GM21737 (cell line): Measurements from ENCODE around the gene SHISA8.
"Not testable (repeated sequence)": the region's sequence is repeated elsewhere in the genome, so short reads cannot be mapped to it uniquely, and the experiment has no call there.

ENCODE experiments used
- ATAC-seq: cut with Tn5 transposase; IDR thresholded peaks from one replicate; pipeline ENCODE4 v1.9.1; 2021; ENCODE audit warnings: mild to moderate bottlenecking, moderate library complexity; ENCODE audit not compliant: unreplicated experiment

SHISA8 gene

GRCh38 chr22:41915035-41915785, at the start of gene SHISA8:
Gene SHISA8, minus strand, starts transcription at chr22:41915074. Its CDS starts 407 bp downstream, at chr22:41914667.
- no peak for ATAC-seq

- no peak for ATAC-seq
These were observed 49.2 kb upstream of the SHISA8 start for GRCh38 chr22:41964112-41964491.

GRCh38 chr22:41963453-41964111, 48.7 kb upstream of the SHISA8 start:
- ATAC-seq = no peak

- ATAC-seq = no peak
These were observed 43.2 kb upstream of the SHISA8 start for GRCh38 chr22:41957941-41958556.

- ATAC-seq = no peak
These were observed 37.8 kb upstream of the SHISA8 start for GRCh38 chr22:41952713-41953112.

- no peak for ATAC-seq
These were observed 37.1 kb upstream of the SHISA8 start, which contains the start of gene SMIM45 for GRCh38 chr22:41951898-41952474. Gene SMIM45, plus strand, starts transcription at chr22:41952150.

GRCh38 chr22:41949297-41949965, 34.6 kb upstream of the SHISA8 start:
- ATAC-seq = no peak

GRCh38 chr22:41948928-41949296, 34.0 kb upstream of the SHISA8 start:
- ATAC-seq = not testable (repeated sequence)

GRCh38 chr22:41948142-41948541, 33.3 kb upstream of the SHISA8 start:
- no peak for ATAC-seq

- no peak for ATAC-seq
These were observed 32.7 kb upstream of the SHISA8 start for GRCh38 chr22:41947424-41948080.

- peak; percentile 70 for ATAC-seq
These were observed 32.0 kb upstream of the SHISA8 start, which contains the start of gene CENPM for GRCh38 chr22:41946629-41947423. Gene CENPM, minus strand, starts transcription at chr22:41947152. Its CDS starts 76 bp downstream, at chr22:41947076.

- no peak for ATAC-seq
These were observed 28.9 kb upstream of the SHISA8 start for GRCh38 chr22:41943661-41944209.

GRCh38 chr22:41940832-41941765, 26.2 kb upstream of the SHISA8 start:
- peak; percentile 33 for ATAC-seq

GRCh38 chr22:41939981-41940831, 25.3 kb upstream of the SHISA8 start:
- ATAC-seq = peak; percentile 45

- no peak for ATAC-seq
These were observed 22.0 kb upstream of the SHISA8 start for GRCh38 chr22:41936894-41937169.

GRCh38 chr22:41935509-41935908, 20.6 kb upstream of the SHISA8 start:
- no peak for ATAC-seq

GRCh38 chr22:41935015-41935351, 20.1 kb upstream of the SHISA8 start:
- no peak for ATAC-seq
